ENCODE data around the gene MYCL.
A peak's percentile ranks its signal among the peaks of the same experiment; 100 is the strongest.

The MYCL gene

GRCh38 chr1:39901714-39902459, at the start of gene MYCL:
MYCL (minus strand) TSS chr1:39901917; CDS start chr1:39901434, 483 bp downstream.
- no peak for DNase-seq (ENCODE audit: low read depth in 2 of 2)

- DNase-seq (ENCODE audit: low read depth in 2 of 2) = no peak
Measured at GRCh38 chr1:39949891-39950290, 48.2 kb upstream of the MYCL start.

- no peak for DNase-seq (ENCODE audit: low read depth in 2 of 2)
Measured at GRCh38 chr1:39947260-39947659, 45.5 kb upstream of the MYCL start.

GRCh38 chr1:39946216-39946615, 44.5 kb upstream of the MYCL start:
- DNase-seq (ENCODE audit: low read depth in 2 of 2) = no peak

- no peak for DNase-seq (ENCODE audit: low read depth in 2 of 2)
Measured at GRCh38 chr1:39944410-39945112, 42.8 kb upstream of the MYCL start.

GRCh38 chr1:39943471-39944290, 42.0 kb upstream of the MYCL start:
- DNase-seq (ENCODE audit: low read depth in 2 of 2) = no peak

- DNase-seq (ENCODE audit: low read depth in 2 of 2) = no peak
Measured at GRCh38 chr1:39940980-39941871, 39.5 kb upstream of the MYCL start.

GRCh38 chr1:39940253-39940652, 38.5 kb upstream of the MYCL start:
- DNase-seq (ENCODE audit: low read depth in 2 of 2) = no peak

- no peak for DNase-seq (ENCODE audit: low read depth in 2 of 2)
Measured at GRCh38 chr1:39938856-39939255, 37.1 kb upstream of the MYCL start.

- no peak for DNase-seq (ENCODE audit: low read depth in 2 of 2)
Measured at GRCh38 chr1:39936724-39937491, 35.2 kb upstream of the MYCL start.

GRCh38 chr1:39933956-39934941, 32.5 kb upstream of the MYCL start:
- DNase-seq (ENCODE audit: low read depth in 2 of 2) = peak; percentile 93 to 94

GRCh38 chr1:39928809-39929587, 27.3 kb upstream of the MYCL start:
- no peak for DNase-seq (ENCODE audit: low read depth in 2 of 2)

GRCh38 chr1:39927538-39927937, 25.8 kb upstream of the MYCL start:
- no peak for DNase-seq (ENCODE audit: low read depth in 2 of 2)

- DNase-seq (ENCODE audit: low read depth in 2 of 2) = no peak
Measured at GRCh38 chr1:39926820-39927219, 25.1 kb upstream of the MYCL start.

GRCh38 chr1:39926343-39926793, 24.7 kb upstream of the MYCL start:
- no peak for DNase-seq (ENCODE audit: low read depth in 2 of 2)

- no peak for DNase-seq (ENCODE audit: low read depth in 2 of 2)
Measured at GRCh38 chr1:39925721-39926342, 24.1 kb upstream of the MYCL start.

- DNase-seq (ENCODE audit: low read depth in 2 of 2) = no peak
Measured at GRCh38 chr1:39922251-39922688, 20.6 kb upstream of the MYCL start.

- DNase-seq (ENCODE audit: low read depth in 2 of 2) = no peak
Measured at GRCh38 chr1:39919545-39919944, 17.8 kb upstream of the MYCL start.
